Tongue (tissue), 2 donors: ENCODE data around the gene RAB5A. TPM values are rescaled to one million over a fixed set of nuclear protein-coding genes. Genes with fewer than 3 reads are reported as not detected.
"Not testable (repeated sequence)": the region's sequence is repeated elsewhere in the genome, so short reads cannot be mapped to it uniquely, and the experiment has no call there.

Experiments used
- DNase-seq: peaks from one replicate; pipeline ENCODE4 v3.0.0-alpha.2; 2015
- total RNA-seq: library from RNA; depleted of rRNA; stranded (reverse); fragments of >200 nt; gene quantifications from one replicate; pipeline ENCODE4 v1.2.3, GENCODE V29; 2014

RAB5A gene, protein sequence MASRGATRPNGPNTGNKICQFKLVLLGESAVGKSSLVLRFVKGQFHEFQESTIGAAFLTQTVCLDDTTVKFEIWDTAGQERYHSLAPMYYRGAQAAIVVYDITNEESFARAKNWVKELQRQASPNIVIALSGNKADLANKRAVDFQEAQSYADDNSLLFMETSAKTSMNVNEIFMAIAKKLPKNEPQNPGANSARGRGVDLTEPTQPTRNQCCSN
- total RNA-seq, result 68.5 TPM

GRCh38 chr3:19946832-19947548, at the start of gene RAB5A:
TSS of gene RAB5A (plus strand) at chr3:19947097. CDS start at chr3:19950899, 3,802 bp downstream.
- DNase-seq, result peak; percentile 99

- no peak for DNase-seq
Measured at GRCh38 chr3:19898721-19899120, 48.2 kb upstream of the RAB5A start.

GRCh38 chr3:19899264-19899663, 47.6 kb upstream of the RAB5A start:
- no peak for DNase-seq

DNA sequence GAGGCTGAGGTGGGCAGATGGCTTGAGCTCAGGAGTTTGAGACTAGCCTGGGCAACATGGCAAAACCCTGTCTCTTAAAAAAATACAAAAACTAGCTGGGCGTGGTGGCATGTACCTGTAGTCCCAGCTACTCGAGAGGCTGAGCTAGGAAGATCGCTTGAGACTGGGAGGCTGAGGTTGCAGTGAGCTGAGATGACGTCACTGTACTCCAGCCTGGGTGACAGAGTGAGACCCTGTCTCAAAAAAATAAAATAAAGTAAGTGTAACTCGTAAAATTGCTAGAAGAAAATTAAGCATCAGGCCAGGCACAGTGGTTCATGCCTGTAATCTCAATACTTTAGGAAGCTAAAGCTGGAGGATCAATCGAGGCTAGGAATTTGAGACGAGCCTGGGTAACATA, 47.1 kb upstream of the RAB5A start:
- not testable (repeated sequence) for DNase-seq

- no peak for DNase-seq
Measured at GRCh38 chr3:19901337-19901736, 45.6 kb upstream of the RAB5A start.

GRCh38 chr3:19901918-19902317, 45.0 kb upstream of the RAB5A start:
- no peak for DNase-seq

- DNase-seq, result no peak
Measured at GRCh38 chr3:19903649-19904048, 43.2 kb upstream of the RAB5A start.

DNA sequence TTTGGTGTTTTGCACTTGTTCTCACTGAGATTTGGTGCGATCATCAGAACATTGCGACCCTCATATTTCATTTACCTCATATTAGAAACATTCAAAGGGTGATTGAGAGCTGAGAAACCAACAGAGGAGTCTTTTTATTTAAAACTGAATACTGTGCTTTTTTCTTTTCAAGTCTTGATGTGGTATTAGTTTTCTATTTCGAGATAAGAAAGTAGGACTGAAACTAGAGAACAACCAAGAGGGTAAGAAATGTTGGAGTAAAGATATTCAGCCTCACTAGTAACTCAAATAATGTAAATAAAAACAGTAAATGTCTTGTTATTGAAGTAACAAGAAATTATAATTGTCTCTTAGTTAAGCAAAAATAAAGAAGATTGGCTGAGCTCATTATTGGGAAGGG, 39.4 kb upstream of the RAB5A start:
- no peak for DNase-seq

DNA sequence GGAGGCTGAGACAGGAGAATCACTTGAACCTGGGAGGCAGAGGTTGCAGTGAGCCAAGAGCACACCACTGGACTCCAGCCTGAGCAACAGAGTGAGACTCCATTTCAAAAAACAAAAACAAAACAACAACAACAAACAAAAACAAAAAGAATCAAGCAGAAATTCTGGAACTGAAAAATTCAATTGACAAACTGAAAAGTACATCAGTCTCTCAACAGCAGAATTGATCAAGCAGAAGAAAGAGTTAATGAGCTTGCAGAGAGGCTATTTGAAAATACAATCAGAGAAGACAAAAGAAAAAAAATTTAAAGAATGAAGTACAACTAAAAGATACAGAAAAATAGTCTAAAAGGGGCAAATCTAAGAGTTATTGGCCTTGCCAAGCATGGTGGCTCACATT, 35.4 kb upstream of the RAB5A start:
- DNase-seq, result no peak

- no peak for DNase-seq
Measured at GRCh38 chr3:19917167-19917566, 29.7 kb upstream of the RAB5A start.

- DNase-seq, result no peak
Measured at GRCh38 chr3:19920401-19921080, 26.4 kb upstream of the RAB5A start.

DNA sequence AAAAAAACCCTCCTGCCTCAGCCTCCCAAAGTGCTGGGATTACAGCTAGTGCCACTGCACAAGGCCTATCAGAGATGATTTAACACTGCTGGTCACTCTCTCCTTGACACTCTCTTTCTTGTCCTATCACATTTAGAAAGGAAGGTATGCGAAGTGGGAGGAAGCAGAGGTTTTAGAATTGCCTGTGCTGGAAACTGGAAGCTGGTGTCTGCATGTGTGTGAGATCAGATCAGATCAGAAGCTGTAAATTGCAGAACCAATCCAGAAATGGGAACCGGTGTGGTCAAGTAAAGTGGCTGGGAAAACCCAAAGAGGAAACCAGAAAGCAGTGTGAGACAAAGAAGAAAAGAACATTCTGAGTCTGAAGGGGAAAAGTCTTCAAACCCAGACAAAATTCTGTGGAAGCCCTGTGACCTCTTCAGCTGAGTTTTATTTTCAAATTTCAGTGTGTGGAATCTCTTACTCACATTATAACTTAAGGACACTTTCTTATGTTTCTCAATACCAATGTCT, 15.7 kb upstream of the RAB5A start:
- DNase-seq, result no peak

- no peak for DNase-seq
Measured at GRCh38 chr3:19931767-19932188, 15.1 kb upstream of the RAB5A start.

- no peak for DNase-seq
Measured at GRCh38 chr3:19932422-19932821, 14.5 kb upstream of the RAB5A start.

GRCh38 chr3:19934098-19934566, 12.8 kb upstream of the RAB5A start, which contains the start of gene EFHB:
TSS of gene EFHB (minus strand) at chr3:19934217. CDS start at chr3:19934018, 199 bp downstream.
- peak; percentile 40 for DNase-seq

DNA sequence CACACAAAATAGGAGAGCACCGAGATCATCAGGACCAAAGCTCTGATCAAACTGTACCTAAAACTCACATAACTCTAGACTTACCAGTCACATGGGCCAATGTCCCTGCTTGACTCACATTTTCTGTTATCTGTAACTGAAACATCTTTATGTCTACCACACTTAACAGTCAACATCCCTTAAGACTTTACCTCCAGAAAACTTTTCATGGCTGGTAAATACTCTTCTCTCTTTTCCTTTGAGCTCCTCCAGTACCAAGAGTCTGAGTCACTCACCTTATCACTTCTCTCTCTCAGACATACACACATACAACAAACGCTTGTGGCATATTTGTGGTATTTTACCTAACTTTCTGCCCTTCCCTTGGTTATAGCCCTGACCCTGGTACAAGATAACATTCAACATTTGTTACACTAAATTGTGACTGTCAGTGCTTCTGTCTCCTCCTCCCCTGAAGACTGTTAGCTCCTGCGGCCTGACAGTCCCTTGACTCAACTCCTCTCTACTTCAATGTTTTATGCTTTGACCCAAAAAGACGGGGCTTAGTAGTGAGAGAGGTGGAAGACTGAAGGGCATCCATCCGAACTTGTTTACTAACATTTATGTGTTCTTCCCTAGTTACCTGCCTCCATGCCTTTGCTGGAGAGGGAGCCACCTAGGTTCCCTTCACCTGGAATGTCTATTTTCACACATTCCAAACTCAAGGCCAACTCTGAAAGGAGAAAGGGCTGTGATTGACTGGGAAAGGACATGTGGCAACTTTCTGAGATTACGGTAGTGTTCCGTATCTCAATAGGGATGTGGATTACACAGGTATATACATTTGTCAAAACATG, 9.2 kb upstream of the RAB5A start:
- DNase-seq, result no peak

GRCh38 chr3:19938295-19938627, 8.6 kb upstream of the RAB5A start:
- no peak for DNase-seq

GRCh38 chr3:19940643-19941042, 6.3 kb upstream of the RAB5A start:
- no peak for DNase-seq

DNA sequence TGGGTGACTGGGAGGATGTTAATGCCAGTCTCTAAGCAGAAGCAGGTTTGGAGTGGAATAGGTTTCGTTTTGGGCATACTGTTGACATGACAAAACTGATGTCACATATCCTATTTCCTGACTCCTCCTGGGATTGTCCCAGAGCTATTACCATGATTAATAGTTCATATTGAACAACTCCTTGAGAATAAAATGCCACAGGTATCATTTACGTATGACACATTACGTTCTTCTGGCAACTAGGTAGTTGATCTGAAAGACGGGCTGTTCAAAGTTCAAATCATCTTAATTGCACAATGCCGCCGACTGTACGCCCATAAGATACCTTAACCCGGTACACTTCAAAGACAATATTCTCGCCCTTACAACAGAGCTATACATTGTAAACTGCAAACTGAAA, 1.4 kb upstream of the RAB5A start:
- DNase-seq, result no peak

- DNase-seq, result peak; percentile 17
Measured at GRCh38 chr3:19945969-19946831, 697 bp upstream of the RAB5A start.

DNA sequence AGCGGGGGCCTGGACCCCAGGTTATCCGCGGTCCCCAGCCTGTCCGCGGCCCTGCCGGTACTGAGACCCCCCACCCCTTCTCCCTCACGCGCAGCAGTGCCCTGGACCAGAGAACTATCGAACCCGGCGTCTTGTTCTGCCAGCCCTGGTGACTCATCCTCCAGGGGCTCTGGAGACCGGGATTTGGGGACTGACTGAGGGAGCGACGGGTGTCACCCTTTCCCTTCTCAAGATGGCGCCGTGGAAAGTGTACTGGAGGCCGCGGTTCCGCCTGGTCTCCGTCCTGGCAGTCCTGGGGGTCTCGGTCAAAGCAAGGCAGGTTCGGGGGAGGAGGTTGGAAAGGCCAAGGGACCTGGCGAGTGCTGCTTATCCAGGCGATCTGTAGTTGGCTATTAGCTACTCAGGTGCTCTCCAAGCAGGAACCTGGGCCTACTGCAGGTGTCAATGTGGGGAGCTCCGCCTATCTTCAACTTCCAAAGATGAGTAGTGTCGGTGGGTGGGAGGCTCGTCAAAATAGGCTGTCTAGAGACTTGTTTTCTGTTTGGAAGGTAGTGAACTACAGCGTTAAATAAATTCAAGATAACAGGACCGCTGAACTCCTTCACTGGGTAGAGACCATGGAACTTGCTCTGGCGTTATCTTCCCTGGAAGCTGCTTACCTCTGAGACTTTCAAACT, 790 bp downstream of the RAB5A start:
- DNase-seq, result peak; percentile 66
